ELR (cell line): ENCODE results near the gene FNDC11.
A peak's percentile ranks its signal among the peaks of the same experiment; 100 is the strongest.

Experiments used
- DNase-seq: peaks from one replicate; pipeline ENCODE4 v3.0.0-alpha.2; 2015; ENCODE audit warnings: low read depth

The FNDC11 gene

DNA sequence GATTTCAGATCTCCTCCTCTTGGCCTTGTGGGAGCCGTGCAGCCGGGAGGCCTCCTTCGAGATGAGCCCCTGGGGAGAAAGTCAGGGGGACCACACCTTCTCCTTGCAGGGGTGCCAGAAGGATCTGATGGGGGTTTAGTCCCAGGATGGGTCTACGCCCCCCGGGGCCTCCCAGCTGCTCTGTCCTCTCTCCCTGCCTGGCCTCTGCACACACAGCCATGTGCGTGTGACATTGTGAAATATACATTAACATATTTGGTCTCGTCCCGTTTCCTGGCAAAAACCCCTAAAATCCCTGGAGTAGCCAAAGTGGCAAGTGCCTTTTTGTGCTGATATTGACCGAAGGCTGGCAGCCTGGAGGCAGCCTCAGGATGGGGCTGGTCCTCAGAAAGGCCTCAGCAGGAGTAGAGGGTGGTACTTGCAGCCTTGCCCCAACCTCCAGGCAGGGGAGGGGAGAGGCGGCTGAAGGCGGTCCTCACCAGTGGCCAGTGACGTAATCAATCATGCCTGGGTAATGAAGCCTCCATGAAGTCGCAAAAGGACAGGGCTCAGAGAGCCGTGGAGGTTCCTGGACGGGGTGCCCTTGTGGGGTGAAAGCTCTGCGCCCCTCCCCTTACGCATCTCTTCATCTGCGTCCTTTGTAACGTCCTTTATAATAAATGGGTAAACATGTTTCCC lies 25.2 kb downstream of the FNDC11 start:
- no peak for DNase-seq

DNA sequence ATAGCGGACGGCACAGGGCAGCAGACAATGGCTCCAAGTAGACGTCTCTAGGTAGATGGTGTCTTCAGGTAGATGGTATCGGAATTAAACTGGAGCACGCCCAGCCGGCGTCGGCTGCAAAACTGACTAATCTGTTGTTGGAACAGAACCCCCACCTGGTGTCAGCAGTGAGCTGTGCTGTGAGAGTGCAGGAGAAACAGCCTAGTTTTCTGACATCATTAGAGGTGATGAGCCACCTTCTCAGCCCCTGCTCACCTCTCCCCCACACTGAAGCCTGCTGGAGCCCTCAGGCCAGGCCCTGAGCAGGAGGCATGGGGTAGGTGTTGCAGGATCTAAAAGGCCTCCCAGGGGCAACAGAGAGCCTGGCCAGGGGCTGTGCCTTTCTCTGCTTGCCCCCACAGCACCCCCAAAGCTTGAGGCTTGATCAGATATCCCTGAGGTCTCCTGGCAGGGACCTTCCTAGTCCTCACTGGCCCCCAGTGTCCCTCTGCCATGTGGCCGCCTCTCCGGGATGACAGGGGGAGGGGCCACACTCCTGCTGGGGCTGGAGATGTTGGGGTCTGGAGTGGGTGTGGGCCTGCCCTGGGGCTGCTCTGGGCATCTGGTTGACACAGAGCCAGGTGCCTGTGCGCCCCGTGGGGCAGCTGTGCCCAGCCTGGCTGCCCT lies 27.0 kb downstream of the FNDC11 start:
- peak; percentile 75 for DNase-seq

DNA sequence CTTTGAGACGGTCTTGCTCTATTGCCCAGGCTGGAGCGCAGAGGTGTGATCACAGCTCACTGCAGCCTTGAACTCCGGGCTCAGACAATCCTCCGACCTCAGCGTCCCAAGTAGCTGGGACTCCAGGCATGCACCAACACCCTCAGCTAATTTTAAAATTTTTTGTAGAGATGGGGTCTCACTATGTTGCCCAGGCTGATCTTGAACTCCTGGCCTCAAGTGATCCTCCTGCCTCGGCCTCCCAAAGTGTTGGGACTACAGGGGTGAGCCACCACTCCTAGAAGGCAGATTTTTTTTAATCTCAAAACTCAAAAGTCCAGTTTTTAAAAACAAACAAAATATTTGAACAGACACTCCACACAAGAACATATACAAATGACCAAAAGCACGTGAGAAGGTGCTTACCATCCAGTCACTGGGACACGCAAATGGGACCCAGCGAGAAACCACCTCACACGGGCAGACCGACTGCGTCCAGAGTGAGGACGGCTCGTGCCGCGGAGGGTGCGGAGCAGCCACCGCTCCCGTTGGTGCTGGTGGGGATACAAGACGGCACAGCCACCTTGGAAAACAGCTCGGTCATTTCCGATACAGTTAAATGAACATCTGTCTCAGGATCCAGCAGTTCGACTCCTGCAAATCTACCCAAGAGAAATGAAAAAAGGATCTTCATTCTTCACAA lies 28.6 kb downstream of the FNDC11 start:
- DNase-seq = no peak

DNA sequence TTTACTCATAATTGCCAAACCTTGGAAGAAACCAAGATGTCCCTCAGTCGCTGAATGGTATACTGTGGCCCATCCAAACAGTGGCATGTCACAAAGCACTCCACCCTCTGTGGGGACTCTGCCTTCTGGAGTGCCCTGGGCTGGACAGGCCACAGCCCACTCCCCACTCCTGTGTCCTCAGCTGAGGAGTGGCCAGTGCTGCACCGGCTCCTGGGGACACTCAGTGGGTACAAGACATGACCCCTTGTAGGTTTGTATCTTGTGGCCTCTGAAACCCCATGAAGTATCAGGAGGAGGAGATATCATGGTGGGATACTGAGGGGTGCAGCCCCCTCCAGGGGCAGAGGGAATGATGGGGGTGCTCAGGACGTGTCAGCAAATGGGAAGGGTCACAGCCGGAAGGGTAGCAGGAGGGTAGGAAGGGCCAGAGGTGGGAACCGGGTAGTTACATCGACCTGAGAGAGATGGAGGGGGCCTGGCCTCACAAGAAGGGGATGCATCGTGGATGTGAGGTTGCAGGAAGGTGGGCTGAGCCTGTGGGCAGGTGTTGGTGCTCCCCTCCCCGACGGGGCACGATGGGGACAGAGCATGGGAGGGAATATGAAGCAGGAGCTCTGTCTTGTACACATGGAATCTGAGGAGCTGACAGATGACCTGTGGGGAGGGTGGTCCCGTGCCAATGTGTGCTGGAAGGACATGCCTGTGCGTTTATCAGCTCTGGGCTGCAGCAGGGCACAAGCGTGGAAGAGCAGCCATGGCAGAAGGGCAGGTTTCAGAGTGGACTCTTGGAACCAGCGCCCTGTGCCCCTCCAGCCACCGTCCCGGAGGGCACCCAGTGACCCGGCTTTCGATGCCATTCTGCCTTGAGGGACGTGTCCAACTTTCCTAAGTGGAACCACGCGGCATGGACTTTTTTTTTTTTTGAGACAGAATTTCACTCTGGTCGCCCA lies 31.9 kb downstream of the FNDC11 start:
- no peak for DNase-seq

DNA sequence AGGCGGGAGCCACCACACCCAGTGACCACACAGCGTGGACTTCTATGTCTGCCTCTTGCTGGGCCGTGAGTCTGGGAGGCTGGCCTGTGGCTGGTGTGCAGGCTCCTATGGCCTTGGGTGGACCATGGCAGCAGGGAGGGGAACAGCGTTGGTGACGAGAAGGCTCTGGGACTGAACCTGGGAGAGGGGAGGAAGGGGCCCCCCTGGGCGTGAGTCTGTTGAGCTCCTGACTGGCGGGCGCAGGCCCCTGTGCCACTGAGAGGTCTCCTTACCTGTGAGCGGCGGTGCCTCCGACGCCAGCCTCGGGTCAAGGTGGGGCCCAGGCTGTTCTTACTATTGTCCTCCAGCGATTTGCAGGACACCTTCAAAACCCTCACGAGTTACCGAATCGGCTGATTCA lies 32.8 kb downstream of the FNDC11 start:
- no peak for DNase-seq

DNA sequence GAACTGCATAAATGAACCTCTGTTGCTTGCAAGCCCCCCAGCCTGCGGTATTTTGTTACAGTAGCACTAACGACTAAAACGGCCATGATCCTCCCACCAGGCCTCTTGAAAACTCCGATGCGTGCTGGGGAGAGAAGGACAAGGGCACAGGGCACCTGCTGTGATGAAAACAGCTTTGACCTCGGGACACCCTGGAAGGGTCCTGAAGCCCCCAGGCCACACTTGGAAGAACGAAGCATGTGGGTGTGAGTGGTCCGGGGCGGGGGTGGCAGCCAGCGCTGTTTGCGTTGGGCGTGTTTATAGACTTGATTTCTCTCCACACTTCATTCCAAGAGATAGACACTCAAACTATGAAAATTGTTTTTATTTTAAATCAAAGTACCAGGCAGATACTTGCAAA lies 33.3 kb downstream of the FNDC11 start:
- DNase-seq = no peak

DNA sequence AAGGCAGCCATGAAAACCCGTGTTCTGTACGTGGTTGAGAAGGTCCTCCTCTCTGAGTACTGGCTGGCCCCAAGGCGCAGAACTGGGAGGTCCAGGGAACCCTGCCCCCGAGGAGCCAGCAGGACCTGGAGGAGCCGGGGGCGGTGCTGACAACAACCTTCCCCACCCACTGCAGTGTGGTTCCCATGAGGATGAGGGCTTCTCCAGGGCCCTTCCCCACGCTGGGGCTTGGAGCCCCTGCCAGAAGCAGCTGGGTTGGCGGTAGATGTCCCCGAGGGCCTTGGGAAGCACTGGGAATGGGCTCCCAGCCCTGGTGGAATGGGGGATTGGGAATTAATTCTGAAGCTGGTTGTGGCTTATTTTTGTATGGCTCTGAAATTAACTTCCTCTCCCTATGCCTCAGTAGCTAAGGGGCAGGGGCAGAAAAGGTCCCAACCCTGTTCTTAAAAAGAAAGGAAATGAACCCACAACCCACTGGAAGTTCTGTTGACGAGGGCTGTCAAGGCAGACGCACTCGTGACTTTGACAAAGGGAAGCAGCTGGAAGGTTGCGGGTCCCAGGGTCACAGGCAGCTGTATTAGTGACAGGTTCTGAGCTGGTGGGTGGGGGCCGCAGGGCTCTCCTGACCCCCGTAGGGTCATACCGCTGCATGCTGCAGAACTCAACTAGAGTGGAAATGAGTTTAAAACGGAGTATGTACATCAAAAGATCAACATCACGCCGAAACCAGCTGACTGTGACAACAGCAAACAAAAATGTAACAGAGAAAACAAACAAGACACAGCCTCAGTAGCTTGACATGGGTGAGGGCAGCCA lies 34.0 kb downstream of the FNDC11 start:
- no peak for DNase-seq

DNA sequence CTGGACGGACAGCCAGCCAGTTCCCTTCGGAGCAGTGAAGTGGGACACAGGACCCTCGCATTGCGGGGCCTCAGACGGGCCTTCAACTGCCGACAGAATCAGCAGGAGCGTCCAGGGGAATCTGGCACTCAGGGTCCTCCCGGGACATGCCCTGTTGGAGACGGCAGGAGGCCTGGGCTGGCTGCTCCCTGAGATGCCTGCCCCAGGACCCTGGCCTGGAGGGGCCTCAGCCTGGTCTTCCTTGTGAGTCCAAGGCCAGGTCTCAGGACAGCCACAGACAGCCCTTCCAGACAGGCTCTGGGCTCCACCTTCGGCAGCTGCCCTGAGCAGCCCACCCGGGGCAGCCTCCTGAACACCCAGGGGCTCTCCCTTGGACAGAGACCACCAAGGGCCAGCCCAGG lies 34.7 kb downstream of the FNDC11 start:
- DNase-seq = no peak

DNA sequence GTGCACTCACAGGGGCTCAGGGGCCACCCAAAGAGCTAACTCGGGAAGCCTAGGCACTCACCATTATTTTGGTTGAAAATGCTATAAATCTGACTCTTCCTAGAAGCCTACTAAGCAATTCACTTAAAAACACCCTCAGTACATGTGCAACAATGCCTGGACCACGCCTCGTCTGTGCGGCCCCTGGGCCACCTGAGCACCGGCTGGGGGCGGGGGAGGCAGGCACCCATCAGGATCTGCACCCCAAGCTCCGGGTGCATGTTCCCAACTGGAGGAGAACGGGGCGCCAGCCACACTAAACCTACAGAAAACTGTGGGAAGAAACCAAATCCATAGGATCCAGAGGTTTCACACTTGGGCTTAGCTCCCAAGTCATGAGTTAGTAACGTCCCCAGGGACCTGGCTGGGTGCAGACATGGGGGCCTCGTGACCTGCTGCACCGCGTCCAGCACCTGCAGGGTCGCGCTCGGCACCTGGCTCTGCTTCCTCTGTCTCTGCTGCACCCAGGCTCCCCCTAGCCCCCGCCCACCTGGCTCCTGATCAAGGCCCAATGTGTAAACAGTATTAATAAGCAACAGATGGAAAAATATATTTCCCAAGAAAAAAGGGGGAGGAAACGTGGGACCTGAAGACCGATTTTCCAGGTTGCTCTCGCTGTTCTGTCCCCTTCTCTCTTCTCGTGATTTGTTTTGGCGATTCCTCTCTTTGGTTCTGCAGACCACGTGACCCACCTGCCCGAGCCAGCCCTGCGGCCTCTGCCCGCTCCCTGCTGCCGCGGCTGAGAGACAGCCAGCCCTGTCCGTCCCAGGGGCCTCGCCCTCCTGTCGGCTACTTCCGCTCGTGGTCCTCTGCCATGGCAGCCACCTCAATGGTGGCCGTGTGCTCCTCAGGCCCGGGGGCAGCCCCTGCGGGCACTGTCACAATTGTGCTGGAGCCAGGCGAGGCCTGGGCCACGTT lies 35.6 kb downstream of the FNDC11 start:
- no peak for DNase-seq

DNA sequence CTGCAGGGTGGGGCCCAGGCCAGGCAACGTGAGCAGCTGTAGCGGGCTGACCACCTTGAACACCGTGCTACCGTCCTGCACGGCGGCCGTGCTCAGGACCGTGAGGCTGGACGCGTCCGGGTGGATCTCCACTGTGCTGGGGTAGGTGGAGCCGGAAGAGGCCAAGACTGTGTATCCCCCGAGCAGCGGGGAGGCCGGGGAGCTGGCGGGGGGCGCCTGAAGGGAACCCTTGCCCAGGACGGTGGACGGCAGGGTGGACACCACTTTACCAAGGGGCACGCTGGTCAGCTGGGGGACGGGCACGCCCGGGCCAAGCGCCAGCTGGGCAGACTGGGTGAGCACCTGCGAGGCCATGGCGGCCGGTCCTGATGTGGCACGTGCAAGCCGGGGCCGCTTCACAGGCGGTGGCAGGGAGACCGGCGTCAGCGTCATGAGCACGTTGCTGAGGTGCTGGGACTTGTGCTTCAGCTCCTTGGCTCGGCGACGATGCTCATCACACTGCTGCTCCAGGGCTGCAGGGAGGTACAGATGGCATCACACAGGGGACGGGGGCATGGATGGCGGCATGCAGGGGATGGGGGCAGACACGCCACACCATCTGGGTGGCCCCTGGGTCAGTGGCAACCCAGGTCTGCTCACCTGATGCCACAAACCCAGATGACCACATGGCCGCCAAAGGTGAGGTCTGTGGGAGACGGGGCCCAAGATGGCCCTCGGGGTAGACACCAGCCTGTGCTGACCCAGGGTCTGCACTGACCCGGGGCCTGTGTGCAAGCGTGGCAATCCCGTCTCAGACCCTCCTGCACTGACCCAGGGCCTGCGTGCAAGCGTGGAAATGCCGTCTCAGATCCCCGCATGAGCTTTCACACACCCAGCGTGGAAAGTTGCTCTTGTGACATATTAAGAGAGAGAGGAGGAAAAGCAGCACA lies 36.5 kb downstream of the FNDC11 start:
- no peak for DNase-seq

DNA sequence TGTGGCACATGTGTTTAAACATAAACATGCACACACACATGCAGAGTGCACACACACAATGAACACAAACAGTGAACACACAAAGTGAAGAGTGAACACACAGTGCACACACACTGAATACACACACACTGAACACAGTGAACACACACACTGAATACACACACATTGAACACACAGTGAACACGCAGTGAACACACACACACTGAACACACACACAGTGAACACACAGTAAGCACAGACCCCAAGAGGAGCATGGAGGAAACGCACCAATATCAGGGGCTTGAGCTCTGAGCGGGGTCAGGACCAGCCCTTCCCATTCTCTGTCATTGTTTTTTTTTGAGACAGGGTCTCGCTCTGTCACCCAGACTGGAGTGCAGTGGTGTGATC lies 37.2 kb downstream of the FNDC11 start:
- DNase-seq = no peak

DNA sequence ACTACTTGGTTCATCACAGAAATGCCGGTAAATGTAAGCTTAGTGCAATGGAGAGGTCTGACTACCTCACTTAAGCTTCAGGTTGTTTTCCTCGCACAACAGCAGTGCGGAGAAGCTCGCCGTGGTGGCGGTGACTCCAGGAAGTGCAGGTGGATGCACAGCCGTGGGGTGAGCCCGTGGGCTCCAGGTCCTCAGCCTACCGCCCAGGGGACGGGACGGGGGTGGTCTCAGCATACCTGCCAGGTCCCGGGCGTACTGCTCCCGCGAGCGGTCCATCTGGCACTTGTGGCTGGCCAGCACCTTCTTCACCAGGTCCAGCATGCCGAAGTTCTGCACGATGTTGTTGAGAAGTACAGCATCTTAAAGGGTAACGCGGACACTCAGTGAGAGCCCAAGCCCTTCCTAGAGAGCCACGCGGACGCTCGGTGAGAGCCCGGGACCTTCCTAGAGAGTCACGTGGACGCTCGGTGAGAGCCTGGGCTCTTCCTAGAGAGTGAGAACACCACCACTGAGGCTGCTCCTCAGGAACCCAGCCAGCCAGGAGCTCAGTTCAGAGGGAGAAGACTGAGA lies 37.9 kb downstream of the FNDC11 start:
- DNase-seq = no peak

DNA sequence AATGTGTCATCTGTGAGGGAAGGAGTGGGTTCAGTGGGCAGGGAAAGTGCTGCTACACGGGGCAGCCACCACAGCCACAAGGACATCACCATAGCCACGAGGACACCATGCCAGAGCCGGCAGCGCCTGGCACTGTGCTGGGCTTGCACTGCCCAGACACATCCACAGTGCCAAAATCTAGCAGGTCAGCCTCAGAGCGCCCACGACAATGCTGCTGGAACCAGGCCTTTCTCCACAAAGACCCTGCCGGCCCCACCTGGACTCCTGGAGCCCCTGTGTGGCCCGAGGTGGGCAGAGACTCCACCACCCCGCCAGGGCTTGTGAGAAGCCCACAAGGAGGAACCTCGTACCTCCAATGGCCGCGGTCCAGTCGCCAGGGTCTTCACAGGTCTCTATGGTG lies 38.7 kb downstream of the FNDC11 start:
- DNase-seq = no peak

DNA sequence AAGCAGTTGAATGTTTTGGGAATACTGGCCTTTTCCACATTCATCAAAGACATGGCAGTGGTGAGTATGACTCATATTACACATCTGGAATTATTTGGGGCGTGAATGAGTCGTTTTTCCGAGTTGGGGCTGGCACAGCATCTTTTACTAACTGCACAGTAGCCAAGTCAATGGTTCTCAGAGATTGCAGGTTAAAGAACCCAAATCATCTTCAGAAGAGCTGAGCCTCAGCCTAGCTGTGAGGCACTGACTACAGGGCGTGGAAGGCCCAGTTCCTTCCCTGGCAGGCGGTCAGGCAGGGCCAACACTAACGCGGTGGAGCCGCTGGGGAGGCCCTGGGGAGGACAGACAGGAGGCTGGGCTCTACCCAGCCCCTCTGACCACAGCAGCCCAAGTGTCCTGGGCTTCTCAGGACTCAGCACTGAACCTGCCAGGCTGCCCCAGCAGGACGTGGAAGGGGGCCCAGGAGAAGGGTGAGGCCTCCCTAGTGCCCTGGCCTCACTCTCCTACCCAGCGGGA lies 40.1 kb downstream of the FNDC11 start:
- peak; percentile 51 for DNase-seq

DNA sequence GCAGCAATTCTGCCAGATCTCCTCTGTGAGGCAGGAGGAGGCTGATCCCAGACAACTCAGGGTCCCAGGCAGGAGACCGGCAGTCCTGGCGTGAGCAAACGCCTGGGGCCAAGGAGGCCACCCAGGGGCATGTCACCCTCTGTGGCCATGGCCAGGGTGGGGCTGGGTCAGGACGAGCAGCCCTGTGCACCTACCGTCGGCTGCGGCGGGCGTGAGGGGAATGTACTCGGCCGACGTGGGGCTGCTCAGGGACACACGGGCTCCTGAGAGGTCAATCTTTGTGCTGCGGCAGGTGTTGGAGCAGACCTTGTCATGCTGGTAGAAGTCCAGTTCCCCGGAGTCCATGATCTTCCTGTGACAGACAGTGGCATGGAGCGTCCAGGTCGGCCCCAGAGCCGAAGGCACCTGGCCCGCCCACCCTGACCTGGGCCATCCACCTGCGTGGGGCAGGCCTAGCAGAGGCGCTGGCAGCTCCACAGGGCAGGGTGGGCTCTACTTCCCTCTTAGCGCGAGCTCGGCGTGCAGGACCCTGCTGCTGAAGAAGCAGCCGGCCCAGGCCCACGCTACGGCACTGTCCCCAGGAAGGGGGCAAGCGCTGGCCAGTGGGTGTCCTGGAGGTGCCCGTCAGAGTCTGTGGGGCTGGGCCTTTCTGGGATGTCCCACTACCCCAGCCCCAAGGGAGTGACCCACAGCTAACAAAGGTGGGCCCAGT lies 41.6 kb downstream of the FNDC11 start:
- no peak for DNase-seq

DNA sequence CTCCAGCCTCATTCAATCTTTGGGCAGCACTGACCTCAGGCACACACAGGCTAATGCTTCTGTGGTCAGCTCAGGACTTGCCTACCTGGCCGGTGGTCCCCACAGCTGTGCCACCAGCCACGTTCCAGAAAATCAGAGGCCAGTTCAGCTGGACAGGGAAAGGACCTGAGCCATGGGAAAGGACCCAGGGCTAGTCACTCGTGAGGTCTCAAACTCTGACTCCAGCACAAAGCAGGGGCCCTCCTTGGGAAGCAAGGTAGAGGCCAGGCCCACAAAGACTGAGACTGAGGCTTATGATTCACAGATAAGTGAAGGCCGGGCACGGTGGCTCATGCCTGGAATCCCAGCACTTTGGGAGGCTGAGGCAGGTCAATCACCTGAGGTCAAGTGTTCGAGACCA lies 42.5 kb downstream of the FNDC11 start:
- no peak for DNase-seq

DNA sequence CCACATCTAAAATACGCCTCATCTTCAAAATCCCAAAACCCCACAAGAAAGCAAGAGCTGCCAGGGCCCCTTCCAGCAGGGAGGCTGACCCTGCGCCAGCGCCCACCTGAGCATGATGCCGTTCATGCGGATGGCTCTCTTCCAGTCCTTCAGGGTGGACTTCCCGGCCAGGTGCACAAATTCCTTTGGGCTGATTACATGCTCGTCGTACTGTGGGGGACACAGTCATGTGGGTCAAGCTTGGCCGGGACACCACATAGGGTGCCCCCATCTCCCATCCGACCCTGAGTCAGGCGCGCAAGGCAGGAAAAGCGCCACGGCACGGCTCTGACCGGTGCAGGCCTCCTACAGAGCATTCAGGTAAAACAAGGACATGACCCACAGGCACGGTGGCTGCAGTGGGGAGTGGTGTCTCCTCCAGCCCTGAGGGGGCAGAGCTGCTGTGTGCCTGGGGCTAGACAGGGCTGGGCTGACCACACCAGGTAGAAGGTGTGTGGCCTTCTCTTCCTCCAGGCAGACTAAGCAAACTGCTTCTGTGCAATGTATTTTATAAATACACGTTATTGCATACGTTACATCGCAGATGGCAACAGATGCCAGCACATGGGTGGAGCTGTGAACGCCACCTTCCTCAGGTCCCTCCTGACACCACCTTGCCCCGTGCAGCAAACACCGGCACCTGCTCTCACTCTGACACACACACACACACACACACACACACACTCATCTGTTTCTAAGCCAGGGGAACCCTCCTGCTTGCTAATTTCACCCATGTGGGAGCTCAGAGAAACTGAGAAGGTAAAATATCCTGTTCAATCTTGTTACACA lies 43.9 kb downstream of the FNDC11 start:
- DNase-seq = no peak
